Brain pericyte (primary cell): ENCODE data around the gene TRIM46.
"Not testable (repeated sequence)": the region's sequence is repeated elsewhere in the genome, so short reads cannot be mapped to it uniquely, and the experiment has no call there.

Experiments used
- DNase-seq: peaks from one replicate; pipeline ENCODE4 v3.0.0-alpha.2; 2012; ENCODE audit warnings: low read depth, low spot score

Gene TRIM46

DNA sequence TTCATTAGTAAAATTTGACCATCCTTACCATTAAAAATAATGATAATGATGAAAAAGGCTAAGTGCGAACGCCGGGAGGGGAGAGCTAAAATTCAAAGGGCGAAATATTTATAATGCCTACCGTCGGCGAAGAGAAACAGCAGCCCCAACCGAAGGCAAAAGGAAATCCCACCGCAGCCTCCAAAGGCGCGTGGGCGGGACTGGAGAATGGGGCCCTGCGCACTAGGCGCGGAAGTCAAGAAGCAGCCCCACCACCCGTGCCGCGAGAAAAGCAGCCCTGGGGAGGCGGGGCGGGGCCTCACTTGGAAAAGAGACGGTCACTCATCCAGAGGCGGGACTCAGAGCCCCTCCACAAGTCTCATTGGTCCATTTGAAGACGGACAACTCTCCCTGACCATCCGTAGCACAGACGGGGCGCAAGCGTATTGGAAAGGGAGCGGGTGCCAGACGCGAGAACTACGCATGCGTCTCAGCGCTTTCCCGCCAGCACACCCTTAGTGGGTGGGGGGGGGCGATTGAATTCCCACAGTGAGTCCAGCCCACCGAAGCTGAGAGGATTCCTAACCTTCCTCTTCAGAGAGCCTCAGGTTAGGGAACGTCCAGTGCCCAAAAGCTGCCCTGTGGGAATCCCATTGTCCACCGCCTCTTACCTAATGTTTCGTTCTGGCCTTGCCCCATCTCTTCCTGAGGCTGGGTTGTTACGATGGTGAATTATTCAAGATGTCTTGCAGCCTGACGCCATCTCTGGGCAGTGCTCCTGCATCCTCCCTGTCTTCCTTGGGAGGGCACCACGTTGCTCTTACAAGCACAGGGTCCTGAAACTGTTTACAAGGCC is 53.8 kb downstream of the TRIM46 start:
- DNase-seq = peak; percentile 94

DNA sequence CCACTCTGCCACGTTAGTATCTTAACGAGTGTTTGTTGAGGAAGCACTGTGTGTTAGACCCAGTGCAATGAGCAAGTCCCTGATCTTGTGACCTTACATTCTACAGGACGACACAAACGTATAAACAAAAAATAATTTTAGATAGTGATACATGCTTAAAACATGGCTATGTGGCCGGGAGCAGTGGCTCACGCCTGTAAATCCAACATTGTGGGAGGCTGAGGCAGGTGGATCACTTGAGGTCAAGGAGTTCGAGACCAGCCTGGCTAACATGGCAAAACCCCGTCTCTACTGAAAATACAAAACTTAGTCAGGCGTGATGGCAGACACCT is 54.4 kb downstream of the TRIM46 start:
- no peak for DNase-seq

DNA sequence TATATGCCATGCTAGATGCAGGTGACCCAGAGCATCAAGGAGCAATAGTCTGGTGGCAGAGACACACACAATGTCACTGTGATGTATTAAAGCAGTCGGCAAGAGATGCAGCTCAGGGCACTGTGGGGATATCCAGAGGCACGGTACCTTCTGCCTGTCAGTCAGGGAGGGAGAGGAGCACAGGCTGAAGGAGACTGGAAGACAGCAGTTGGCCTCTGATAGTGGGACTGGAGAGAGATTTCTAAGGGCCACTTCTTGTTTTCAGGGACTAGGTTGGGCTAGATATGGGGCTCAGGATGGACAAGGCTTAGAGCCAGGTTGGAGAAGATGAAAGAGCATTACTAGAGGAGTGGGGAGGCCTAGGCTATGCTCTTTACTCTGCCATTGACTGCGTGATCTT is 57.7 kb downstream of the TRIM46 start:
- not testable (repeated sequence) for DNase-seq

DNA sequence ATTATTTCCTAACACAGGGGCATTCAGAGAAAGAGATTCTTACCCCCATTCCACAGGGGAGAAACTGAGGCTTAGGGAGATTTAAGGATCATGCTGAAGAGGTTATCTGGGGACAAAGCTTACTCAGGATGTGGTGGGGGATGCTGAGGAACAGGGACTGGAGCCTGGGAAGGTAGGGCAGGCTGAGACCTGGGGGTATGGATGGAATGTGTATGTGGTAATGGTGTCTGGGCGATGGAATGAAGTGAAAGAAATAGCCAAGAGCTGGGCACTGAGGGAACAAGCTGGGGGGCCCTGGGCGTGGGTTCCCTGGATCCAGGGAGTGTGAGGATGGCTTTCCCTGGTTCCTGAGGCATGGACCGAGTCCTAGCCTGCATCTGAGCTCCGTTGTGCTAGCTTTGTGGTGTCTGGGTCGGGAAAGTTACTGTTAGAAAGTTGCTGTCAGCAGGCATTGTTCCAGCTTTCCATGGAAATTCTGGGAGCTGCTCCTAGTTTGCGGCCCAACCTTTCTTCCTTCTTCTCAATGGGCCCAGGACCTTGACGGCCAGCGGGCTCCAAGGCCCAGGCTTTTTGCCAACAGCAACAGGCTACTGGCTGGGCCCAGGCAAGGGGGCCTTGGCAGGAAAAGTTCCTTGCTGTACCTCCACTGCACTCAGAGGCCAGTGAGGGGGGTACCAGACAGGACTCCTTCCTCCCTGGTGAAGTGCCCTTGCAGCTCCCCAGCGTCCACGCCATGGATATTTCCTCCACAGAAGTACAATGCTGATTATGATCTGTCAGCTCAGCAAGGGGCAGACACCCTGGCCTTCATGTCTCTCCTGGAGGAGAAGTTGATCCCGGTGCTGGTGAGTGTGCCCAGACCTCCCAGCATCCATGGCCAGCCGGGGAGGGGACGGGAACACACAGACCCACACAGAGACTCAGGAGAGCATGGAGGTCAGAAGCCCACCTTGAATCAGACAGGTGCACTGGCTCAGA is 58.6 kb downstream of the TRIM46 start:
- DNase-seq = not testable (repeated sequence)

DNA sequence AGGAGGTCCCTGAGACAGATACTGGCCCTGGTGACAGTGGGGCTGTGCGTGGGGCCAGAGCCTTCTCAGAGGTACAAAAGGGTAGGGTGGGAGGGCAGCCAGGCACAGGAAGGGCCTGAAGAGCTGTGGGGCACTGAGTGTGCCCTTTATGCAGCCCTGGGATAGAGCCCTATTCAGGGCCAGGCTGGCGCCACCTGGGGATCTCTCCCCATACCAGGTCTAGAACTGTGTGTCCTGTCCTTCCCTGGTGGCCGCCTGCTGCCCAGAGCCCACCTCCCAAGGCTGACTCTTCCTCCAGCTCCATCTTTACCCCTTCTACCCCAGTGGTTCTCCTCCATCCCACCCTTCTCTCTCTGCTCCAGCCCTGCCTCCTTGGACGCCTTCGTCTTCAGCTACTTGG is 59.9 kb downstream of the TRIM46 start:
- not testable (repeated sequence) for DNase-seq
